ENCODE measurements around the gene PAGE2. TPM values are rescaled to one million over a fixed set of nuclear protein-coding genes. Genes with fewer than 3 reads are reported as not detected.

The PAGE2 gene
- total and polyA plus RNA-seq, 9 of the 15 experiments (the other 6 are each of a cell fraction or from before 2014, with no cell fraction given) = 0.40 to 3.7 (median 1.5) TPM; not detected in 1

DNA sequence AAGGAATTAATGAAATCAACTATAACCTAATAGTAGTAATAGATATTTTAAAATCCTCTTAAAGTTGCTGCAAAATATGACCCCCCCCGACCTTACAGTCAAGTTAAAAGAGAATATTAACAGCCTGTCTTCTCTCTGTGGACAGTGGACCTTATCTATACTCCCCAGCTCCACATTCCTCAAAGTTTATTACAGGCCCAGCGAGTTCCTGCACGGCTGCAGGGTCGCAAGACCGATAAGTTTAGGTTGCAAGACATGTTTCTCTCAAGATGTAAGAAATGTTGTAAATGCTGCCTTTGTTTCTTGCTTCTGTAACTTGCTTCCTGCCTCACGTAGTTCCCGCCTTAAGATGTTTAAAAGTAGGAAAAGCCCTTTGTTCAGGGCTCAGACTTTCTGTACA, 27.8 kb downstream of the PAGE2 start (continued):
- TF ChIP-seq TBL1XR1 (IDR thresholded peaks at IDR 0.05; ENCODE audit: low read length in 2 of 2) (0 out of 4 replicates have a peak, but pooled peaks of 1 of the 2 experiments have one; percentile 51), DPF2 (IDR thresholded peaks at IDR 0.05) (peak; percentile 91), TEAD2 (tag; IDR thresholded peaks at IDR 0.05) (peak; percentile 88), HDAC1 (IDR thresholded peaks at IDR 0.05) (peak in 1 of 2 experiments; percentile 44; a peak in 2 of 4 replicates), ADNP (tag; IDR thresholded peaks at IDR 0.05) (peak; percentile 28; the same call in 1 of the 2 replicates), MEIS2 (IDR thresholded peaks at IDR 0.05; ENCODE audit: partially characterized antibody) (peak; percentile 81), SMAD4 (CRISPR knock-in tag; conservative IDR thresholded peaks at IDR 0.05) (peak; percentile 85), KDM1A (IDR thresholded peaks at IDR 0.05) (peak; percentile 83 to 84), NCOR1 (IDR thresholded peaks at IDR 0.05) (peak; percentile 94), ARNT (IDR thresholded peaks at IDR 0.05) (peak; percentile 58 to 68; a peak in 2 of 4 replicates), DACH1 (IDR thresholded peaks at IDR 0.05; ENCODE audit: partially characterized antibody) (peak; percentile 49), ARID1B (IDR thresholded peaks at IDR 0.05) (peak; percentile 97), TCF3 (CRISPR knock-in tag; IDR thresholded peaks at IDR 0.05) (peak; percentile 97), NFIC (IDR thresholded peaks at IDR 0.05) (peak; percentile 84), NEUROD1 (IDR thresholded peaks at IDR 0.05; ENCODE audit: borderline replicate concordance, low read depth, low read length, partially characterized antibody) (peak; percentile 12), CREM (IDR thresholded peaks at IDR 0.05; ENCODE audit: low read depth) (peak; percentile 44; the same call in 1 of the 2 replicates), CXXC5 (CRISPR knock-in tag; IDR thresholded peaks at IDR 0.05) (peak; percentile 88), HDAC3 (IDR thresholded peaks at IDR 0.05; ENCODE audit: borderline replicate concordance, partially characterized antibody) (peak; percentile 85), NCOA2 (IDR thresholded peaks at IDR 0.05; ENCODE audit: partially characterized antibody in 2 of 2) (peak in 1 of 2 experiments; percentile 53), TEAD1 (CRISPR knock-in tag; IDR thresholded peaks at IDR 0.05) (peak; percentile 87 to 95; a peak in 3 of 4 replicates), EHMT2 (IDR thresholded peaks at IDR 0.05) (0 out of 2 replicates have a peak, but pooled peaks have one; percentile 28), TRIM24 (IDR thresholded peaks at IDR 0.05) (peak; percentile 66 to 72; a peak in 3 of 4 replicates), GATA2 (CRISPR knock-in tag; IDR thresholded peaks at IDR 0.05) (peak; percentile 85), DMBX1 (CRISPR knock-in tag; IDR thresholded peaks at IDR 0.05; ENCODE audit: borderline replicate concordance) (peak; percentile 42; the same call in 1 of the 2 replicates)
- TF ChIP-seq, protein P1, sequence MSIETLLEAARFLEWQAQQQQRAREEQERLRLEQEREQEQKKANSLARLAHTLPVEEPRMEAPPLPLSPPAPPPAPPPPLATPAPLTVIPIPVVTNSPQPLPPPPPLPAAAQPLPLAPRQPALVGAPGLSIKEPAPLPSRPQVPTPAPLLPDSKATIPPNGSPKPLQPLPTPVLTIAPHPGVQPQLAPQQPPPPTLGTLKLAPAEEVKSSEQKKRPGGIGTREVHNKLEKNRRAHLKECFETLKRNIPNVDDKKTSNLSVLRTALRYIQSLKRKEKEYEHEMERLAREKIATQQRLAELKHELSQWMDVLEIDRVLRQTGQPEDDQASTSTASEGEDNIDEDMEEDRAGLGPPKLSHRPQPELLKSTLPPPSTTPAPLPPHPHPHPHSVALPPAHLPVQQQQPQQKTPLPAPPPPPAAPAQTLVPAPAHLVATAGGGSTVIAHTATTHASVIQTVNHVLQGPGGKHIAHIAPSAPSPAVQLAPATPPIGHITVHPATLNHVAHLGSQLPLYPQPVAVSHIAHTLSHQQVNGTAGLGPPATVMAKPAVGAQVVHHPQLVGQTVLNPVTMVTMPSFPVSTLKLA (conservative IDR thresholded peaks at IDR 0.05) = peak in 1 of 2 experiments; percentile 45; a peak in 2 of 4 replicates
- TF ChIP-seq, protein P2, sequence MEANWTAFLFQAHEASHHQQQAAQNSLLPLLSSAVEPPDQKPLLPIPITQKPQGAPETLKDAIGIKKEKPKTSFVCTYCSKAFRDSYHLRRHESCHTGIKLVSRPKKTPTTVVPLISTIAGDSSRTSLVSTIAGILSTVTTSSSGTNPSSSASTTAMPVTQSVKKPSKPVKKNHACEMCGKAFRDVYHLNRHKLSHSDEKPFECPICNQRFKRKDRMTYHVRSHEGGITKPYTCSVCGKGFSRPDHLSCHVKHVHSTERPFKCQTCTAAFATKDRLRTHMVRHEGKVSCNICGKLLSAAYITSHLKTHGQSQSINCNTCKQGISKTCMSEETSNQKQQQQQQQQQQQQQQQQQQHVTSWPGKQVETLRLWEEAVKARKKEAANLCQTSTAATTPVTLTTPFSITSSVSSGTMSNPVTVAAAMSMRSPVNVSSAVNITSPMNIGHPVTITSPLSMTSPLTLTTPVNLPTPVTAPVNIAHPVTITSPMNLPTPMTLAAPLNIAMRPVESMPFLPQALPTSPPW (CRISPR knock-in tag; IDR thresholded peaks at IDR 0.05) = peak; percentile 79
- TF ChIP-seq, protein P3, sequence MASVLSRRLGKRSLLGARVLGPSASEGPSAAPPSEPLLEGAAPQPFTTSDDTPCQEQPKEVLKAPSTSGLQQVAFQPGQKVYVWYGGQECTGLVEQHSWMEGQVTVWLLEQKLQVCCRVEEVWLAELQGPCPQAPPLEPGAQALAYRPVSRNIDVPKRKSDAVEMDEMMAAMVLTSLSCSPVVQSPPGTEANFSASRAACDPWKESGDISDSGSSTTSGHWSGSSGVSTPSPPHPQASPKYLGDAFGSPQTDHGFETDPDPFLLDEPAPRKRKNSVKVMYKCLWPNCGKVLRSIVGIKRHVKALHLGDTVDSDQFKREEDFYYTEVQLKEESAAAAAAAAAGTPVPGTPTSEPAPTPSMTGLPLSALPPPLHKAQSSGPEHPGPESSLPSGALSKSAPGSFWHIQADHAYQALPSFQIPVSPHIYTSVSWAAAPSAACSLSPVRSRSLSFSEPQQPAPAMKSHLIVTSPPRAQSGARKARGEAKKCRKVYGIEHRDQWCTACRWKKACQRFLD (CRISPR knock-in tag; IDR thresholded peaks at IDR 0.05) = peak; percentile 45; the same call in 1 of the 2 replicates
